ENCODE results near the gene MARVELD3. TPM values are rescaled to one million over a fixed set of nuclear protein-coding genes. Genes with fewer than 3 reads are reported as not detected.
"Not testable (repeated sequence)": the region's sequence is repeated elsewhere in the genome, so short reads cannot be mapped to it uniquely, and the experiment has no call there.

MARVELD3 gene
- total RNA-seq, 1 donor from 2014 or later: 16.6 TPM

DNA sequence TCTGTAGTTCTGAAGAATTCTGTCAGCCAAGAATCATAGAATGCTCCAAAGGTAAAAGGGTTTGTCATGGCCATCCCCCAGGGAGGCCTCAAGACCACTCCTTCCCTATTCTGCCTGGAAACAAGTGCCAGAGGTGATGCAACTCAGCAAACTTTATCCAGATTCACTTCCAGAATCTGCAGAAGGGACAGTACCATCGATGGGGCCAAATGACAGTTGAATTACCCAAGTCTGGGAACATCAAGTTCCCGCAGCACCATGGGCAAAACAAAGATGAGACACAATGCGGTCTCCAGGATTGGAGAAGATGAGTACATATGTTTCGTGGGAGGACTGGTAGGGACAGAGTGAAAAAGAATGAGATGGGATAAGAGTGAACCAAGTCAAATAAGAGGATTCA lies 35.4 kb upstream of the MARVELD3 start:
- DNase-seq (ENCODE audit: low read depth) (no peak), FAIRE-seq (peak; percentile 23)
- Histone ChIP-seq H3K36me3 (ENCODE audit: control insufficient read depth, insufficient read depth, low read length) (no peaks in the 10 kb centered on the region), H3K27me3 (ENCODE audit: control insufficient read depth, insufficient read depth, low read length) (no peaks in the 10 kb centered on the region), H3K4me3 (ENCODE audit: low read depth, low read length) (no peak overlapping the region)
- TF ChIP-seq, protein P1, sequence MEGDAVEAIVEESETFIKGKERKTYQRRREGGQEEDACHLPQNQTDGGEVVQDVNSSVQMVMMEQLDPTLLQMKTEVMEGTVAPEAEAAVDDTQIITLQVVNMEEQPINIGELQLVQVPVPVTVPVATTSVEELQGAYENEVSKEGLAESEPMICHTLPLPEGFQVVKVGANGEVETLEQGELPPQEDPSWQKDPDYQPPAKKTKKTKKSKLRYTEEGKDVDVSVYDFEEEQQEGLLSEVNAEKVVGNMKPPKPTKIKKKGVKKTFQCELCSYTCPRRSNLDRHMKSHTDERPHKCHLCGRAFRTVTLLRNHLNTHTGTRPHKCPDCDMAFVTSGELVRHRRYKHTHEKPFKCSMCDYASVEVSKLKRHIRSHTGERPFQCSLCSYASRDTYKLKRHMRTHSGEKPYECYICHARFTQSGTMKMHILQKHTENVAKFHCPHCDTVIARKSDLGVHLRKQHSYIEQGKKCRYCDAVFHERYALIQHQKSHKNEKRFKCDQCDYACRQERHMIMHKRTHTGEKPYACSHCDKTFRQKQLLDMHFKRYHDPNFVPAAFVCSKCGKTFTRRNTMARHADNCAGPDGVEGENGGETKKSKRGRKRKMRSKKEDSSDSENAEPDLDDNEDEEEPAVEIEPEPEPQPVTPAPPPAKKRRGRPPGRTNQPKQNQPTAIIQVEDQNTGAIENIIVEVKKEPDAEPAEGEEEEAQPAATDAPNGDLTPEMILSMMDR (IDR thresholded peaks at IDR 0.05; ENCODE audit: insufficient read depth, low read length, severe bottlenecking): no peak

DNA sequence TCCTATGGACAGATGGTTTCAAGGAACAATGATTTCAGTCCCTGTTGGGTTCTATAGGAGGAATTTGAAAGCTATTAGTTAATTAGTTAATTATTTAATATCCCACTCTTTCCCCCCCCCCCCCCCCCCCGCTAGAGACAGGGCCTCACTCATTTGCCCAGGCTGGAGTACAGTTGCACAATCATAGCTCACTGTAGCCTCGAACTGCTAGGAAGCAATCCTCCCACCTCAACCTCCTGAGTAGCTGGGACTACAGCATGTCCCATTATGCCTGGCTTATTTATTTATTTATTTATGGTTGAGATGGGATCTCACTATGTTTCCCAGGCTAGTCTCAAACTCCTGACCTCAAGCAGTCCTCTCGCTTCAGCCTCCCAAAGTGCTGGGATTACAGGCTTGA lies 34.1 kb upstream of the MARVELD3 start:
- TF ChIP-seq, protein P1 (IDR thresholded peaks at IDR 0.05; ENCODE audit: insufficient read depth, low read length, severe bottlenecking): no peak
- FAIRE-seq (no peak), DNase-seq (ENCODE audit: low read depth) (no peak)
- Histone ChIP-seq H3K36me3 (ENCODE audit: control insufficient read depth, insufficient read depth, low read length) (no peaks in the 10 kb centered on the region), H3K4me3 (ENCODE audit: low read depth, low read length) (no peak overlapping the region), H3K27me3 (ENCODE audit: control insufficient read depth, insufficient read depth, low read length) (no peaks in the 10 kb centered on the region)

DNA sequence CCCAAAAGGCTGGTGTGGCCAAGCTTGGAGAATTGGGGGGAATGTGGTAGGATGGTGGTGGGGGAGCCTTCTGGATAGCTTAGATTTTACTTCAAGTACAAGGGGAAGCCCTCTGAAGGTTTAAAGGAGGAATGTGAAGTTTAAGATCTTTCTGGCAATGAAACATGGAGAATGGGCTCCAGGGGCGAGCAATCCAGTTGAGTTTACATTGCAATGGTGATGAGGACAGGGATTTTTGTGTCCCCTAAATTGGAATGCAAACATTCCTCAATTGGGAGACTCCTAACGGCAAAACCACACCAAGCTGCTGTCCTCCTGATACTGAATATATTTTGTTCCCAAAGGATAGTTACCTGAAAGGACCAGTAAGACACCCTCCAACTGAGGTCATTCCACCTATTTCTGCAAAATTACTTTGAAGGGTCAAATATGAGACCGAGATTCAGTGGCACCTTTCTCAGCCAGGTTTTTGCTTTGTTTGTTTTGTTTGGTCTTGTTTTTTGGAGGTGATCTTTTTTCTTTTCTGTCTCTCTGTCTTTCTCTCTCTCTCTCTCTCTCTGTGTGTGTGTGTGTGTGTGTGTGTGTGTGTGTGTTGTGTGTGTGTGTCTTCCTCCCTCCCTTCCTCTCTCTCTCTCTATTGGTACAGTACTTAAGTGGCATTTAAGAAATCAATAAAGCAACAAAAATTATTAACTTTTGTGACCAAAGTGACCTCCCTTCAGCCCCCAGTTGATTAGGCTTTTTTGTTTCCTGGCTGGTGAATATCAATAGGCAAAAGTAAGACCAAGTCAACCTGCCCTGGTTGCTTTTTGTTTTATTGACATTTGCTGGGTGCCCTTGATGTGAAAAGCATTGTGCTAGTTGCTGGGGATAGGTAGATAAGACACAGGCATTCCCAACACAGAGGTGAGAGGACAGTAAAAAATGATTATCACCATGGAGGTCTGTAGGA lies 32.7 kb upstream of the MARVELD3 start:
- no peak overlapping the region for H3K4me3 ChIP-seq (ENCODE audit: low read depth, low read length)
- TF ChIP-seq, protein P1 (IDR thresholded peaks at IDR 0.05; ENCODE audit: insufficient read depth, low read length, severe bottlenecking): no peak
- H3K36me3 ChIP-seq (ENCODE audit: control insufficient read depth, insufficient read depth, low read length): no peaks in the 10 kb centered on the region
- no peak for FAIRE-seq
- H3K27me3 ChIP-seq (ENCODE audit: control insufficient read depth, insufficient read depth, low read length): no peaks in the 10 kb centered on the region
- DNase-seq (ENCODE audit: low read depth): no peak

DNA sequence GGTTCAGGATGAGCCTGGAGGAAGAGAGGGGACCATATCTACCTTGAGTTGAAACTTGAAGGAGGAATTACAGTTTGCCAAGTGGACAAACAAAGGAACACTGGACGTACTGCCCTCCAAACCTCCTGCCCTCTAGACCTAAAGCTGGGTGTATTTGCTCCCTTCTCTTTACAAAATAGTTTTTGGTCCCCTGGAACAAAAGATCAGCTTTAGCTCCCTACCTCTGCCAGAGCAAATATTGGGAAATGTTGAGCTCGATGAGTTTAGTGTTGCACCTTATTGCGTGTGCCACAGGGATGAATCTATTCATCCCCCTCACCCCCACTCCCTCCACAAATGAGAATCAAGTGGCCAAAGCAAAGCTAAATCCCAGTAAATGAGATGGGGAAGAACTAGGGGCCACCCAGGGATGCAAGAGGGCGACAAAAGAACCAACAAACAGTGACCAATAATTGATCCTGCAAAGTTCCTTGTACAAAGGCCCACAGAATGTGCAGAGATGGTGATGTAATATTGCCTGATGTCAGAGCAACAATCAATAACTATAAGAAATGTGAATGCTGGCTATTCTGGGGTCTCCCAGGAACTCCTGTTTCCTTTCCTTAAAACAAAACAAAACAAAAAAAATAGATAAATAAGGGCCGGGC lies 31.9 kb upstream of the MARVELD3 start:
- TF ChIP-seq, protein P1 (IDR thresholded peaks at IDR 0.05; ENCODE audit: insufficient read depth, low read length, severe bottlenecking): no peak
- no peak overlapping the region for H3K4me3 ChIP-seq (ENCODE audit: low read depth, low read length)
- DNase-seq (ENCODE audit: low read depth): no peak
- H3K36me3 ChIP-seq (ENCODE audit: control insufficient read depth, insufficient read depth, low read length): no peaks in the 10 kb centered on the region
- H3K27me3 ChIP-seq (ENCODE audit: control insufficient read depth, insufficient read depth, low read length): no peaks in the 10 kb centered on the region
- FAIRE-seq: no peak

DNA sequence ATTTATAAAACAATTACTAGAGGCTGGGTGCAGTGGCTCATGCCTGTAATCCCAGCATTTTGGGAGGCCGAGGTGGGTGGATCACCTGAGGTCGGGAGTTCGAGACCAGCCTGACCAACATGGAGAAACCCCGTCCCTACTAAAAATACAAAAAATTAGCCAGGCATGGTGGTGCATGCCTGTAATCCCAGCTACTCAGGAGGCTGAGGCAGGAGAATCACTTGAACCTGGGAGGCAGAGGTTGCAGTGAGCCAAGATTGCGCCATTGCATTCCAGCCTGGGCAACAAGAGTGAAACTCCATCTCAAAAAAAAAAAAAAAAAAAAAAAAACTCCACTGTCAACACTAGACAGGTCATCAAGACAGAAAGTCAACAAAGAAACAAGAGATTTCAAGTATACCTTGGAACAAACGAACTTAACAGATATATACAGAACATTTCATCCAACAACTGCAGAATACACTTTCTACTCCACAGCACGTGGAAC lies 30.6 kb upstream of the MARVELD3 start:
- H3K36me3 ChIP-seq (ENCODE audit: control insufficient read depth, insufficient read depth, low read length); H3K4me3 ChIP-seq (ENCODE audit: low read depth, low read length); DNase-seq (ENCODE audit: low read depth); FAIRE-seq; H3K27me3 ChIP-seq (ENCODE audit: control insufficient read depth, insufficient read depth, low read length): not testable (repeated sequence)

DNA sequence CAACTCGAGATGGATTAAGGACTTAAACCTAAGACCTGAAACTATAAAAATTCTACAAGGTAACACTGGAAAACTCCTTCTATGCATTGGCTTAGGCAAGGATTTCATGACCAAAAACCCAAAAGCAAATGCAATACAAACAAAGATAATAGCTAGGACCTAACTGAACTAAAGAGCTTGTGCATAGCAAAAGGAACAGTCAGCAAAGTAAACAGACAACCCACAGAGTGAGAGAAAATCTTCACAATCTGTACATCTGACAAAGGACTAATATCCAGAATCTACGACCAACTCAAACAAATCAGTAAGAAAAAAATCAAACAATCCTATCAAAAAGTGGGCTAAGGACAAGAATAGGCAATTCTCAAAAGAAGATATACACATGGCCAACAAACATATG lies 27.6 kb upstream of the MARVELD3 start:
- FAIRE-seq; H3K4me3 ChIP-seq (ENCODE audit: low read depth, low read length); H3K27me3 ChIP-seq (ENCODE audit: control insufficient read depth, insufficient read depth, low read length); DNase-seq (ENCODE audit: low read depth); H3K36me3 ChIP-seq (ENCODE audit: control insufficient read depth, insufficient read depth, low read length): not testable (repeated sequence)
